HL-60 (cell line): ENCODE measurements around the gene WARS2.

Experiments used
- CTCF ChIP-seq: IDR thresholded peaks from one replicate; pipeline ENCODE4 v1.5.1; 2011; ENCODE audit warnings: low read length, control low read depth, inconsistent platforms; ENCODE audit not compliant: insufficient read depth
- GABPA ChIP-seq: IDR thresholded peaks from 2 replicates; pipeline ENCODE4 v1.6.1; 2012; ENCODE audit warnings: low read depth
- POLR2AphosphoS5 ChIP-seq: IDR thresholded peaks from 2 replicates; pipeline ENCODE4 v1.6.1; 2012; ENCODE audit warnings: low read depth
- REST ChIP-seq: IDR thresholded peaks from 2 replicates; pipeline ENCODE4 v1.6.1; 2012; ENCODE audit warnings: low read depth; ENCODE audit not compliant: insufficient replicate concordance

- no peak for TF ChIP-seq CTCF
- no peak for TF ChIP-seq POLR2AphosphoS5
- no peak for TF ChIP-seq GABPA
- no peak for TF ChIP-seq REST
Observed at GRCh38 chr1:119150150-119150549, 9.7 kb upstream of the WARS2 start.
